PC-3 (cell line): ENCODE results near the gene PSMB5. TPM values are rescaled to one million over a fixed set of nuclear protein-coding genes. Genes with fewer than 3 reads are reported as not detected.

ENCODE experiments used
- ATAC-seq: fragments of 200-7000 bp; cut with Tn5 transposase; 2 replicates; pipeline ENCODE4 v1.9.1; 2020; ENCODE audit warnings: mild to moderate bottlenecking, moderate library complexity
- BruUV-seq: library from RNA; stranded (reverse); fragments of 400-500 nt; replicated peaks from 2 replicates; lab custom pipeline; 2021; lab: Mats Ljungman, UMichigan
- CTCF ChIA-PET: fragments of 300-600 bp; sonication (Branson Sonifier 250); formaldehyde crosslinking; loops from one replicate; lab custom pipeline; 2022; ENCODE audit warnings: antibody characterized with exemption; lab: Charles Lee
- POLR2A ChIA-PET: fragments of 300-600 bp; sonication (Branson Sonifier 250); formaldehyde crosslinking; loops from one replicate; lab custom pipeline; 2022; ENCODE audit warnings: antibody characterized with exemption; ENCODE audit not compliant: unreplicated experiment; lab: Charles Lee
- DNase-seq: peaks from one replicate; pipeline ENCODE4 v3.0.0-alpha.2; 2015
- H2AFZ ChIP-seq: fragments of 300-600 bp; sonication (generic); 2 replicates; pipeline ENCODE4 v1.6.0; 2016; ENCODE audit warnings: antibody characterized with exemption, low read length
- H3F3A ChIP-seq: fragments of 300-600 bp; sonication (generic); one replicate; pipeline ENCODE4 v1.6.0; 2017; ENCODE audit warnings: antibody characterized with exemption, low read length, control low read depth, mild to moderate bottlenecking; ENCODE audit not compliant: unreplicated experiment
- H3K27ac ChIP-seq: fragments of 300-600 bp; sonication (generic); 2 replicates; pipeline ENCODE4 v1.5.1; 2016; ENCODE audit warnings: mild to moderate bottlenecking, low read length
- H3K27me3 ChIP-seq: fragments of 300-600 bp; sonication (generic); 2 replicates; pipeline ENCODE4 v1.6.1; 2016; ENCODE audit warnings: low read length, mixed read lengths
- H3K36me3 ChIP-seq: fragments of 300-600 bp; sonication (generic); 2 replicates; pipeline ENCODE4 v1.6.1; 2016; ENCODE audit warnings: low read depth, mixed run types, low read length, mixed read lengths
- H3K4me1 ChIP-seq: fragments of 300-600 bp; sonication (generic); 2 replicates; pipeline ENCODE4 v1.5.1; 2016; ENCODE audit warnings: low read length; ENCODE audit not compliant: insufficient read depth
- H3K4me2 ChIP-seq: fragments of 300-600 bp; sonication (generic); 2 replicates; pipeline ENCODE4 v1.6.0; 2016; ENCODE audit warnings: low read length
- H3K4me3 ChIP-seq: fragments of 300-600 bp; sonication (generic); 2 replicates; pipeline ENCODE4 v1.5.1; 2016; ENCODE audit warnings: mild to moderate bottlenecking, low read length, mixed read lengths
- H3K79me2 ChIP-seq: fragments of 300-600 bp; sonication (generic); 2 replicates; pipeline ENCODE4 v1.6.1; 2017; ENCODE audit warnings: low read length, mixed read lengths
- H3K9ac ChIP-seq: fragments of 300-600 bp; sonication (generic); 2 replicates; pipeline ENCODE4 v1.6.0; 2016; ENCODE audit warnings: mild to moderate bottlenecking, low read length
- H3K9me2 ChIP-seq: fragments of 300-600 bp; sonication (generic); replicated peaks from 2 replicates; pipeline ENCODE4 v1.6.1; 2016; ENCODE audit warnings: mixed run types, low read length, mixed read lengths
- H3K9me3 ChIP-seq: fragments of 300-600 bp; sonication (generic); 2 replicates; pipeline ENCODE4 v1.6.1; 2016; ENCODE audit warnings: low read length, mixed read lengths
- H4K20me1 ChIP-seq: fragments of 300-600 bp; sonication (generic); 2 replicates; pipeline ENCODE4 v1.6.1; 2016; ENCODE audit warnings: low read length, mixed read lengths
- EZH2 ChIP-seq: fragments of 300-600 bp; sonication (generic); IDR thresholded peaks from one replicate; pipeline ENCODE4 v1.6.1; 2017; ENCODE audit warnings: antibody characterized with exemption, mild to moderate bottlenecking, low read length; ENCODE audit not compliant: unreplicated experiment
- EZH2phosphoT487 ChIP-seq: fragments of 300-600 bp; sonication (generic); IDR thresholded peaks from 2 replicates; pipeline ENCODE4 v1.6.1; 2018; ENCODE audit warnings: mild to moderate bottlenecking, antibody characterized with exemption, low read length, borderline replicate concordance
- intact Hi-C: fragments of 100-400 bp; cut with micrococcal nuclease; formaldehyde crosslinking; loops from 2 replicates; pipeline ENCODE4 v1.9.0; 2023
- total RNA-seq: library from RNA; depleted of rRNA; stranded (reverse); fragments of >200 nt; gene quantifications from 2 replicates; pipeline ENCODE4 v1.2.3, GENCODE V29; 2014
- TF ChIP-seq, protein P1 (sequence below): fragments of 300-600 bp; sonication (generic); conservative IDR thresholded peaks from 2 replicates; pipeline ENCODE4 v1.5.1; 2017; ENCODE audit warnings: antibody characterized with exemption, low read depth, mild to moderate bottlenecking, low read length

The PSMB5 gene
- total RNA-seq, 1 experiment from 2014 or later: 424 TPM

DNA sequence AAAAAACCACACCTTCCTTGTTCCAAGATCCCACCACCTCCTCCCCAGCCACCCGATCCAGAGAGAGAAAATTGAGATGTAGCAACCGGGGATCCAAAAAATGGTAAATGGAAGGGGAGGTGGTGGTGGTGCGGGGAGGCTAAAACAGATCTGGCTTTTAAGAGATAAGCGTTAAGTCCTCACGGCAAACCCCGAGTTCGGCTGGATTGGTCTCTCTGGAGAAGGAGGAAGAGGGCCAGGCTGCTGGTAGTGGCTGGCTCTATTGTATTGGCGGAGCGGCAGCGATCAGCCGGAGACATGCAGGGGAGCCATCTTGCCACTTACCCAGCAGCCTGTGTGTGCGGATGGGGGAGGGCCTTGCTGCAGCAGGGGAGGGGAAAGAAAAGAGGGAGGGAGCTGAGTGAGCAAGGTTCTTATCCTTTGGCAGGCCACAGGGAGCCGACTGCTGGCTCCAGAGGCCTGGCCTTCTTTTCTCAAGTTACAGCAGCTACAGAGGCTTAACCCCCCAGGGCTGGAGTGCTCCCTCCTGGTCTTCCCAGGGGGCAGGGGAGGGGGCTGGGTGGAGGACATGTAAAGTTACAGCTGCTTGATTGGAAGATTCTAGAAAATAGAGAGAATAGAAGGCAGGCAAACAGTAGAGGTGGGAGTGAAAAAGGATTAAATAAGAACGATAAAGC lies 36.7 kb upstream of the PSMB5 start:
- H3K79me2 ChIP-seq: peaks cover 52% of the 10 kb centered on the region
- POLR2A ChIA-PET: interaction anchor here (0.9 to 1.2 kb wide), 2 partner anchors 24 to 250 kb away, joined by 4 to 12 read pairs; partner anchors contain the start of genes ACIN1, C14orf119 and PABPN1
- ATAC-seq: peak; percentile 91

DNA sequence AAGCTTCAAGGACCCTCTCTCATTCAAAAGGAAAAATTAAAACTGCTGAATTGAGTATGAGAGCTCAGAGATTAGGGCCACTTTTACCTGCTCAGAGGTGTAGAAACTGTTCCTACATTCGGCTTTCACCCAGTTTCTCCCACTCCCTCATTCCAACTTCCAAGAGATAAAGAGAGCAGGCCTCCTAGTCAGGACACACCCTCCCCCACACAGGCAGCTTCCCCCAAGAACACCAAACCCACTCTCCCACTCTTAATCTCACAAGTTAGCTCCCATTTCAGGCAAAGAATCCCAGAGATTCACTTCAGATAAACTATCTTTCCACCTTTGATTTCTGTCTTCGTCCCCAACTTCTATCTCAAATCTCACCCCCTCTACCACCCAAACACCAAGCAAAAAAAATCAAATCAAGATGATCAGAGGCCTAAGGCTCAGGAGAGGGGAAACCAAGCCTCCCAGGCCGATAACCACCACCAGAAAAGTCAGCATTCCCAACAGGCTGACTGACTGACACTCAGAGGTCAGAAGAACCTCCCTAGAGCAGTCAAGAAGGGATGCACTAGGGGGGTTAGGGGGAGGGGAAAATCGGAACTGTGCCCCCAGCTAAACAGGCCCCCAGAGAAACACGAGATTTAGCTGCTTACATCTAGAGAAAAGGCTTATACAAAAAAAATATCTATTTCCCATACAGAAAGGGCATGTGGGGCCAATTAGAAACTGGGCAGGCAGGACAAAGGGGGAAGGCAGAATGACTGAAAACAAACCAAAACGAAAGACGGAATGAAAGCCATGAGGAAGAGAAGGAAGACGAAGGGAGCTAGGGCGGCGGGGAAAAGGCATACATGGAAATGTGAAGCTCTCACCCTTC lies 35.8 kb upstream of the PSMB5 start:
- intact Hi-C loops: loop anchor here (10.0 kb wide), 1 partner anchor 484 kb away; the partner anchor contains the start of genes THTPA and ZFHX2
- peaks cover 57% of the 10 kb centered on the region for H3K79me2 ChIP-seq
- ATAC-seq: no peak

More for the DNA sequence above, 36.7 kb upstream of the PSMB5 start:
- H3K9ac ChIP-seq: peak overlapping the region; percentile 95
- no peaks in the 10 kb centered on the region for H3K9me2 ChIP-seq
- no peaks in the 10 kb centered on the region for H3K9me3 ChIP-seq
- H3K4me3 ChIP-seq: peak overlapping the region; percentile 94
- peaks cover 23% of the 10 kb centered on the region for H4K20me1 ChIP-seq
- CTCF ChIA-PET: interaction anchor here (0.6 to 1.7 kb wide), 8 partner anchors 9 to 427 kb away, joined by 3 to 11 read pairs (median 4); partner anchors contain the start of genes ACIN1, C14orf119 and OR6J1
- peak; percentile 84 for DNase-seq
- H3F3A ChIP-seq: peaks cover 4% of the 10 kb centered on the region
- H3K4me1 ChIP-seq: peaks cover 41% of the 10 kb centered on the region
- intact Hi-C loops: loop anchor here (10.0 kb wide), 1 partner anchor 483 kb away; the partner anchor contains the start of genes THTPA and ZFHX2
- BruUV-seq: no TSS peak
- H3K4me2 ChIP-seq: peak overlapping the region; percentile 98
- TF ChIP-seq, protein P1, sequence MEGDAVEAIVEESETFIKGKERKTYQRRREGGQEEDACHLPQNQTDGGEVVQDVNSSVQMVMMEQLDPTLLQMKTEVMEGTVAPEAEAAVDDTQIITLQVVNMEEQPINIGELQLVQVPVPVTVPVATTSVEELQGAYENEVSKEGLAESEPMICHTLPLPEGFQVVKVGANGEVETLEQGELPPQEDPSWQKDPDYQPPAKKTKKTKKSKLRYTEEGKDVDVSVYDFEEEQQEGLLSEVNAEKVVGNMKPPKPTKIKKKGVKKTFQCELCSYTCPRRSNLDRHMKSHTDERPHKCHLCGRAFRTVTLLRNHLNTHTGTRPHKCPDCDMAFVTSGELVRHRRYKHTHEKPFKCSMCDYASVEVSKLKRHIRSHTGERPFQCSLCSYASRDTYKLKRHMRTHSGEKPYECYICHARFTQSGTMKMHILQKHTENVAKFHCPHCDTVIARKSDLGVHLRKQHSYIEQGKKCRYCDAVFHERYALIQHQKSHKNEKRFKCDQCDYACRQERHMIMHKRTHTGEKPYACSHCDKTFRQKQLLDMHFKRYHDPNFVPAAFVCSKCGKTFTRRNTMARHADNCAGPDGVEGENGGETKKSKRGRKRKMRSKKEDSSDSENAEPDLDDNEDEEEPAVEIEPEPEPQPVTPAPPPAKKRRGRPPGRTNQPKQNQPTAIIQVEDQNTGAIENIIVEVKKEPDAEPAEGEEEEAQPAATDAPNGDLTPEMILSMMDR: no peak
- TF ChIP-seq EZH2 (no peak), EZH2phosphoT487 (no peak)
- H2AFZ ChIP-seq: peak overlapping the region; percentile 56; the same call in 1 of the 2 replicates
- H3K27me3 ChIP-seq: no peaks in the 10 kb centered on the region
- peaks cover 49% of the 10 kb centered on the region for H3K36me3 ChIP-seq
- peak overlapping the region; percentile 57 for H3K27ac ChIP-seq

More for the DNA sequence above, 35.8 kb upstream of the PSMB5 start:
- no peak for DNase-seq
- Histone ChIP-seq H3K9ac (peak overlapping the region; percentile 95), H4K20me1 (peaks cover 32% of the 10 kb centered on the region), H3K4me2 (peak overlapping the region; percentile 98), H3F3A (peaks cover 4% of the 10 kb centered on the region), H3K27me3 (no peaks in the 10 kb centered on the region), H3K9me3 (no peaks in the 10 kb centered on the region), H3K27ac (peak overlapping the region; percentile 57), H2AFZ (no peak overlapping the region), H3K4me3 (peak overlapping the region; percentile 94), H3K36me3 (peaks cover 52% of the 10 kb centered on the region), H3K4me1 (peaks cover 41% of the 10 kb centered on the region), H3K9me2 (no peaks in the 10 kb centered on the region)
- CTCF ChIA-PET: interaction anchor here (0.6 to 1.7 kb wide), 3 partner anchors 24 to 426 kb away, joined by 3 to 11 read pairs (median 6); partner anchors contain the start of genes ACIN1, C14orf119 and OR6J1
- TF ChIP-seq, protein P1: no peak
- no peak for TF ChIP-seq EZH2
- no peak for TF ChIP-seq EZH2phosphoT487
- POLR2A ChIA-PET: interaction anchor here (1.2 kb wide), 1 partner anchor 25 kb away, joined by 12 read pairs; the partner anchor contains the start of genes ACIN1 and C14orf119
- BruUV-seq: no TSS peak
